NCI-H524 treated with DMSO at 0.1 percent for 48 hours (cell line): Measurements from ENCODE around the gene EPHA4.

Source experiments
- DNase-seq: peaks from one replicate; lab custom pipeline; 2025; lab: John Stamatoyannopoulos, UW

EPHA4 gene

GRCh38 chr2:221392228-221392881 is 179.7 kb downstream of the EPHA4 start:
- DNase-seq = no peak

GRCh38 chr2:221390878-221391277 is 181.2 kb downstream of the EPHA4 start:
- DNase-seq = no peak

- DNase-seq = no peak
These were observed 182.2 kb downstream of the EPHA4 start for GRCh38 chr2:221389904-221390303.

GRCh38 chr2:221389421-221389820 is 182.7 kb downstream of the EPHA4 start:
- DNase-seq = no peak

- peak; percentile 74 for DNase-seq
These were observed 183.2 kb downstream of the EPHA4 start for GRCh38 chr2:221388891-221389290.

- DNase-seq = no peak
These were observed 186.4 kb downstream of the EPHA4 start for GRCh38 chr2:221385716-221386115.

GRCh38 chr2:221381928-221382488 is 190.1 kb downstream of the EPHA4 start:
- DNase-seq = no peak

GRCh38 chr2:221380686-221381085 is 191.4 kb downstream of the EPHA4 start:
- no peak for DNase-seq

- no peak for DNase-seq
These were observed 192.0 kb downstream of the EPHA4 start for GRCh38 chr2:221380062-221380461.

- no peak for DNase-seq
These were observed 194.5 kb downstream of the EPHA4 start for GRCh38 chr2:221377597-221377996.

- DNase-seq = no peak
These were observed 195.0 kb downstream of the EPHA4 start for GRCh38 chr2:221377066-221377465.

- no peak for DNase-seq
These were observed 197.9 kb downstream of the EPHA4 start for GRCh38 chr2:221374234-221374633.

GRCh38 chr2:221372907-221373306 is 199.2 kb downstream of the EPHA4 start:
- no peak for DNase-seq

- no peak for DNase-seq
These were observed 199.8 kb downstream of the EPHA4 start for GRCh38 chr2:221372159-221372884.

GRCh38 chr2:221371347-221371746 is 200.8 kb downstream of the EPHA4 start:
- DNase-seq = no peak

- no peak for DNase-seq
These were observed 201.3 kb downstream of the EPHA4 start for GRCh38 chr2:221370857-221371211.

GRCh38 chr2:221370076-221370856 is 201.8 kb downstream of the EPHA4 start:
- DNase-seq = no peak
